GM19043 (cell line): ENCODE data around the gene NCAPG2.

Experiments used
- ATAC-seq: cut with Tn5 transposase; IDR thresholded peaks from one replicate; pipeline ENCODE4 v1.9.1; 2021; ENCODE audit warnings: low read depth; ENCODE audit not compliant: unreplicated experiment

NCAPG2 gene

GRCh38 chr7:158704524-158705233 lies at the start of gene NCAPG2:
Gene NCAPG2, minus strand, starts transcription at chr7:158704804. Its CDS starts 2,905 bp downstream, at chr7:158701899.
- ATAC-seq, result peak; percentile 97

- ATAC-seq, result no peak
These were observed 49.3 kb upstream of the NCAPG2 start for GRCh38 chr7:158753900-158754299.

GRCh38 chr7:158751751-158752150 lies 47.1 kb upstream of the NCAPG2 start:
- no peak for ATAC-seq

- no peak for ATAC-seq
These were observed 46.6 kb upstream of the NCAPG2 start for GRCh38 chr7:158751199-158751598.

GRCh38 chr7:158750702-158751101 lies 46.1 kb upstream of the NCAPG2 start:
- ATAC-seq, result no peak

- no peak for ATAC-seq
These were observed 44.8 kb upstream of the NCAPG2 start for GRCh38 chr7:158749396-158749795.

- no peak for ATAC-seq
These were observed 43.7 kb upstream of the NCAPG2 start for GRCh38 chr7:158748335-158748734.

GRCh38 chr7:158747408-158747807 lies 42.8 kb upstream of the NCAPG2 start:
- ATAC-seq, result no peak

GRCh38 chr7:158746957-158747356 lies 42.4 kb upstream of the NCAPG2 start:
- ATAC-seq, result no peak

- ATAC-seq, result no peak
These were observed 40.6 kb upstream of the NCAPG2 start for GRCh38 chr7:158745057-158745715.

- no peak for ATAC-seq
These were observed 39.5 kb upstream of the NCAPG2 start for GRCh38 chr7:158744070-158744469.

GRCh38 chr7:158743219-158743618 lies 38.6 kb upstream of the NCAPG2 start:
- ATAC-seq, result no peak

GRCh38 chr7:158742065-158742821 lies 37.6 kb upstream of the NCAPG2 start:
- ATAC-seq, result no peak

GRCh38 chr7:158741294-158741666 lies 36.7 kb upstream of the NCAPG2 start:
- no peak for ATAC-seq

- ATAC-seq, result no peak
These were observed 36.2 kb upstream of the NCAPG2 start for GRCh38 chr7:158740657-158741293.

GRCh38 chr7:158740013-158740656 lies 35.5 kb upstream of the NCAPG2 start:
- no peak for ATAC-seq

GRCh38 chr7:158738841-158739240 lies 34.2 kb upstream of the NCAPG2 start:
- no peak for ATAC-seq

GRCh38 chr7:158737064-158737695 lies 32.6 kb upstream of the NCAPG2 start:
- no peak for ATAC-seq

GRCh38 chr7:158735935-158736334 lies 31.3 kb upstream of the NCAPG2 start:
- ATAC-seq, result no peak

GRCh38 chr7:158734861-158735260 lies 30.3 kb upstream of the NCAPG2 start:
- no peak for ATAC-seq
